Osteocyte (in vitro differentiated cells): ENCODE results near the gene ZNF524. TPM values are rescaled to one million over a fixed set of nuclear protein-coding genes. Genes with fewer than 3 reads are reported as not detected.

Experiments used
- DNase-seq: peaks from one replicate; pipeline ENCODE4 v3.0.0; 2021; ENCODE audit warnings: mixed read lengths; ENCODE audit not compliant: unreplicated experiment; ENCODE audit errors: extremely low spot score
- H3K27ac Mint-ChIP-seq: one replicate; pipeline ENCODE4 v1.8.0; 2021; ENCODE audit warnings: mild to moderate bottlenecking, mixed read lengths; ENCODE audit not compliant: unreplicated experiment
- H3K27me3 Mint-ChIP-seq: one replicate; pipeline ENCODE4 v1.8.0; 2021; ENCODE audit warnings: mixed read lengths; ENCODE audit not compliant: unreplicated experiment
- H3K36me3 Mint-ChIP-seq: one replicate; pipeline ENCODE4 v1.8.0; 2021; ENCODE audit warnings: mixed read lengths; ENCODE audit not compliant: unreplicated experiment
- H3K4me1 Mint-ChIP-seq: one replicate; pipeline ENCODE4 v1.8.0; 2021; ENCODE audit warnings: mixed read lengths; ENCODE audit not compliant: unreplicated experiment
- H3K4me3 Mint-ChIP-seq: one replicate; pipeline ENCODE4 v1.8.0; 2021; ENCODE audit warnings: mild to moderate bottlenecking, moderate library complexity, mixed read lengths; ENCODE audit not compliant: unreplicated experiment
- H3K9me3 Mint-ChIP-seq: one replicate; pipeline ENCODE4 v1.8.0; 2021; ENCODE audit warnings: mixed read lengths; ENCODE audit not compliant: unreplicated experiment
- CTCF ChIP-seq: fragments of 200-600 bp; sonication (generic); IDR thresholded peaks from 2 replicates; pipeline ENCODE4 v1.5.0; 2021; ENCODE audit warnings: antibody characterized with exemption, mild to moderate bottlenecking, moderate library complexity
- total RNA-seq: library from RNA; stranded (reverse); gene quantifications from 2 replicates; pipeline ENCODE4 v1.2.1, GENCODE V29; 2021

The ZNF524 gene
- total RNA-seq, 1 donor from 2014 or later: 15.5 TPM

GRCh38 chr19:55635334-55635717, 35.2 kb downstream of the ZNF524 start:
- Mint-ChIP-seq H3K27me3 (no peaks in the 10 kb centered on the region), H3K36me3 (peaks cover 10% of the 10 kb centered on the region), H3K9me3 (no peaks in the 10 kb centered on the region), H3K4me3 (peak overlapping the region; percentile 100), H3K4me1 (peaks cover 52% of the 10 kb centered on the region), H3K27ac (peak overlapping the region; percentile 99)
- no peak for TF ChIP-seq CTCF
- no peak for DNase-seq

- peaks cover 55% of the 10 kb centered on the region for H3K4me1 Mint-ChIP-seq
- no peak for DNase-seq
- peak overlapping the region; percentile 99 for H3K27ac Mint-ChIP-seq
- peak overlapping the region; percentile 100 for H3K4me3 Mint-ChIP-seq
- no peaks in the 10 kb centered on the region for H3K27me3 Mint-ChIP-seq
- peaks cover 10% of the 10 kb centered on the region for H3K36me3 Mint-ChIP-seq
- H3K9me3 Mint-ChIP-seq: no peaks in the 10 kb centered on the region
- TF ChIP-seq CTCF: no peak
Observed at GRCh38 chr19:55635856-55636440, 35.9 kb downstream of the ZNF524 start.

GRCh38 chr19:55636723-55637122, 36.6 kb downstream of the ZNF524 start:
- Mint-ChIP-seq H3K4me1 (peaks cover 58% of the 10 kb centered on the region), H3K27ac (peak overlapping the region; percentile 99), H3K9me3 (no peaks in the 10 kb centered on the region), H3K36me3 (peaks cover 10% of the 10 kb centered on the region), H3K27me3 (no peaks in the 10 kb centered on the region), H3K4me3 (peak overlapping the region; percentile 100)
- DNase-seq: no peak
- no peak for TF ChIP-seq CTCF

- Mint-ChIP-seq H3K4me1 (peaks cover 59% of the 10 kb centered on the region), H3K27me3 (no peaks in the 10 kb centered on the region), H3K9me3 (no peaks in the 10 kb centered on the region), H3K27ac (no peak overlapping the region), H3K4me3 (no peak overlapping the region), H3K36me3 (peaks cover 10% of the 10 kb centered on the region)
- no peak for DNase-seq
- no peak for TF ChIP-seq CTCF
Observed at GRCh38 chr19:55637534-55637933, 37.4 kb downstream of the ZNF524 start.

GRCh38 chr19:55638864-55639359, 38.8 kb downstream of the ZNF524 start:
- Mint-ChIP-seq H3K36me3 (peaks cover 10% of the 10 kb centered on the region), H3K4me1 (peaks cover 67% of the 10 kb centered on the region), H3K4me3 (peak overlapping the region; percentile 46), H3K27me3 (no peaks in the 10 kb centered on the region), H3K27ac (peak overlapping the region; percentile 71), H3K9me3 (no peaks in the 10 kb centered on the region)
- TF ChIP-seq CTCF: peak; percentile 60
- no peak for DNase-seq
